IMR-90 (cell line): ENCODE measurements around the gene MRM2. TPM values are rescaled to one million over a fixed set of nuclear protein-coding genes. Genes with fewer than 3 reads are reported as not detected.

Experiments used
- ATAC-seq: fragments of 200-7000 bp; cut with Tn5 transposase; 2 replicates; pipeline ENCODE4 v1.9.1; 2020; ENCODE audit warnings: low read depth, mild to moderate bottlenecking, moderate library complexity
- BruUV-seq: library from RNA; stranded (reverse); fragments of 400-500 nt; replicated peaks from 2 replicates; lab custom pipeline; 2021; lab: Mats Ljungman, UMichigan
- CTCF ChIA-PET: fragments of 300-600 bp; formaldehyde crosslinking; extraction: SDS; loops from one replicate; lab custom pipeline; 2021; ENCODE audit warnings: antibody characterized with exemption; lab: Yijun Ruan, JAX
- POLR2A ChIA-PET: fragments of 300-600 bp; sonication (Branson Sonifier 250); formaldehyde crosslinking; loops from one replicate; lab custom pipeline; 2022; ENCODE audit warnings: antibody characterized with exemption; ENCODE audit not compliant: unreplicated experiment; lab: Charles Lee
- DNase-seq: peaks from one replicate; pipeline ENCODE4 v3.0.0; 2013
- H2AFZ ChIP-seq: replicated peaks from 2 replicates; pipeline ENCODE3; 2013; ENCODE audit warnings: low read length, mild to moderate bottlenecking; ENCODE audit not compliant: poor library complexity
- H2AK5ac ChIP-seq: 2 replicates; pipeline ENCODE4 v1.6.1; 2013; ENCODE audit warnings: low read depth, low read length, inconsistent platforms
- H2AK9ac ChIP-seq: replicated peaks from 2 replicates; pipeline ENCODE3; 2013; ENCODE audit warnings: mild to moderate bottlenecking, low read depth, low read length, moderate library complexity; ENCODE audit not compliant: poor library complexity
- H2BK120ac ChIP-seq: 2 replicates; pipeline ENCODE4 v1.6.1; 2013; ENCODE audit warnings: low read depth, low read length, inconsistent platforms
- H2BK15ac ChIP-seq: 3 replicates; pipeline ENCODE4 v1.6.1; 2013; ENCODE audit warnings: low read depth, low read length, inconsistent platforms
- H2BK20ac ChIP-seq: 2 replicates; pipeline ENCODE4 v1.6.1; 2013; ENCODE audit warnings: low read depth, mild to moderate bottlenecking, inconsistent platforms, low read length, moderate library complexity
- H2BK5ac ChIP-seq: 2 replicates; pipeline ENCODE4 v1.6.1; 2013; ENCODE audit warnings: mild to moderate bottlenecking, low read depth, low read length, inconsistent platforms; ENCODE audit not compliant: poor library complexity, severe bottlenecking
- H3K14ac ChIP-seq: replicated peaks from 2 replicates; pipeline ENCODE4 v1.6.1; 2013; ENCODE audit warnings: low read depth, low read length, inconsistent platforms
- H3K18ac ChIP-seq: 2 replicates; pipeline ENCODE4 v1.6.1; 2013; ENCODE audit warnings: low read depth, low read length, control low read depth
- H3K23ac ChIP-seq: 2 replicates; pipeline ENCODE4 v1.6.1; 2013; ENCODE audit warnings: low read depth, low read length, inconsistent platforms
- H3K27ac ChIP-seq: 2 replicates; pipeline ENCODE4 v1.5.1; 2013; ENCODE audit warnings: mild to moderate bottlenecking, control low read depth, low read length; ENCODE audit not compliant: insufficient read depth
- H3K27me3 ChIP-seq: 2 replicates; pipeline ENCODE4 v1.6.1; 2013; ENCODE audit warnings: low read length; ENCODE audit not compliant: control insufficient read depth, insufficient read depth
- H3K36me3 ChIP-seq: 2 replicates; pipeline ENCODE4 v1.6.1; 2013; ENCODE audit warnings: low read length, mixed read lengths; ENCODE audit not compliant: control insufficient read depth, insufficient read depth
- H3K4ac ChIP-seq: 2 replicates; pipeline ENCODE4 v1.6.1; 2013; ENCODE audit warnings: low read depth, low read length, inconsistent platforms
- H3K4me1 ChIP-seq: 2 replicates; pipeline ENCODE4 v1.6.1; 2013; ENCODE audit warnings: low read length, mixed read lengths; ENCODE audit not compliant: control insufficient read depth, insufficient read depth
- H3K4me2 ChIP-seq: 2 replicates; pipeline ENCODE4 v1.6.1; 2013; ENCODE audit warnings: low read depth, mild to moderate bottlenecking, control low read depth, low read length, moderate library complexity
- H3K4me3 ChIP-seq: 2 replicates; pipeline ENCODE4 v1.5.1; 2013; ENCODE audit warnings: low read depth, mild to moderate bottlenecking, control low read depth, low read length, moderate library complexity; ENCODE audit not compliant: insufficient read depth
- H3K56ac ChIP-seq: 2 replicates; pipeline ENCODE4 v1.6.1; 2013; ENCODE audit warnings: low read length, inconsistent platforms; ENCODE audit not compliant: insufficient read depth; ENCODE audit errors: extremely low read depth
- H3K79me1 ChIP-seq, 2 experiments: 2 replicates each; pipeline ENCODE4 v1.6.1; 2013; ENCODE audit warnings: low read length in 2 of 2, inconsistent platforms in 1 of 2, low read depth in 1 of 2
- H3K9ac ChIP-seq: 2 replicates; pipeline ENCODE4 v1.6.1; 2013; ENCODE audit warnings: low read depth, low read length, control low read depth
- H3K9me1 ChIP-seq: 2 replicates; pipeline ENCODE4 v1.6.1; 2013; ENCODE audit warnings: low read length, inconsistent platforms; ENCODE audit not compliant: insufficient read depth
- H3K9me3 ChIP-seq: 2 replicates; pipeline ENCODE4 v1.6.1; 2013; ENCODE audit warnings: low read length; ENCODE audit not compliant: control insufficient read depth, insufficient read depth
- H4K20me1 ChIP-seq: 2 replicates; pipeline ENCODE4 v1.6.1; 2013; ENCODE audit warnings: low read length, inconsistent platforms; ENCODE audit not compliant: insufficient read depth
- H4K5ac ChIP-seq: 2 replicates; pipeline ENCODE4 v1.6.1; 2013; ENCODE audit warnings: mild to moderate bottlenecking, low read depth, low read length, control low read depth
- H4K8ac ChIP-seq, 2 experiments: 2 replicates each; pipeline ENCODE4 v1.6.1; 2013; ENCODE audit warnings: low read depth in 2 of 2, low read length in 2 of 2, control low read depth in 1 of 2, inconsistent platforms in 1 of 2
- H4K91ac ChIP-seq: 2 replicates; pipeline ENCODE4 v1.6.1; 2013; ENCODE audit warnings: low read depth, low read length, inconsistent platforms; ENCODE audit not compliant: insufficient read depth
- CEBPB ChIP-seq: IDR thresholded peaks from 2 replicates; pipeline ENCODE4 v1.6.1; 2012; ENCODE audit warnings: low read depth, low read length, improper control_type of control experiment
- MAZ ChIP-seq: IDR thresholded peaks from 2 replicates; pipeline ENCODE4 v1.6.1; 2012; ENCODE audit warnings: low read depth, mild to moderate bottlenecking, low read length, improper control_type of control experiment, moderate library complexity, borderline replicate concordance
- MXI1 ChIP-seq: IDR thresholded peaks from 2 replicates; pipeline ENCODE4 v1.6.1; 2012; ENCODE audit warnings: low read depth, mild to moderate bottlenecking, low read length, moderate library complexity, borderline replicate concordance
- WGBS, 2 experiments: methylation state at CpG; one replicate each; pipeline versions ENCODE4 v1.1.5 to v1.1.7; 2013; ENCODE audit warnings: missing lambda C conversion rate in 2 of 2; ENCODE audit not compliant: insufficient read length in 1 of 2; ENCODE audit errors: extremely low coverage in 2 of 2; 5-methylcytosine and 5-hydroxymethylcytosine counted together
- dilution Hi-C: fragments of 300-500 bp; cut with HindIII; formaldehyde crosslinking; loops from one replicate; pipeline ENCODE4 v1.14.3; 2018; ENCODE audit warnings: low sequenced_read_pairs; ENCODE audit not compliant: unreplicated experiment
- in situ Hi-C: fragments of 300-500 bp; cut with MboI; formaldehyde crosslinking; loops from 3 replicates; pipeline ENCODE4 v1.14.3; 2019; ENCODE audit warnings: low sequenced_read_pairs, inconsistent platforms, mixed read lengths
- intact Hi-C: fragments of 100-400 bp; cut with micrococcal nuclease; formaldehyde crosslinking; loops from 2 replicates; pipeline ENCODE4 v1.10.0; 2022
- polyA plus RNA-seq, 3 experiments: library from polyadenylated mRNA; depleted of rRNA; stranded (reverse); fragments of >200 nt; gene quantifications; 2 replicates each; pipeline ENCODE4 v1.2.3, GENCODE V29; 2012; ENCODE audit warnings: low replicate concordance in 1 of 3
- total RNA-seq: library from RNA; depleted of rRNA; stranded (reverse); fragments of >200 nt; gene quantifications from 2 replicates; pipeline ENCODE4 v1.2.3, GENCODE V29; 2012
- TF ChIP-seq, protein P1 (sequence below): fragments of 150-350 bp; IDR thresholded peaks from 2 replicates; pipeline ENCODE4 v1.6.1; 2016; ENCODE audit warnings: low read depth, mild to moderate bottlenecking, low read length, moderate library complexity, borderline replicate concordance

MRM2 gene
- total and polyA plus RNA-seq, 2 of the 4 experiments (the other 2 are of a cell fraction): 19.1 to 23.8 TPM

DNA sequence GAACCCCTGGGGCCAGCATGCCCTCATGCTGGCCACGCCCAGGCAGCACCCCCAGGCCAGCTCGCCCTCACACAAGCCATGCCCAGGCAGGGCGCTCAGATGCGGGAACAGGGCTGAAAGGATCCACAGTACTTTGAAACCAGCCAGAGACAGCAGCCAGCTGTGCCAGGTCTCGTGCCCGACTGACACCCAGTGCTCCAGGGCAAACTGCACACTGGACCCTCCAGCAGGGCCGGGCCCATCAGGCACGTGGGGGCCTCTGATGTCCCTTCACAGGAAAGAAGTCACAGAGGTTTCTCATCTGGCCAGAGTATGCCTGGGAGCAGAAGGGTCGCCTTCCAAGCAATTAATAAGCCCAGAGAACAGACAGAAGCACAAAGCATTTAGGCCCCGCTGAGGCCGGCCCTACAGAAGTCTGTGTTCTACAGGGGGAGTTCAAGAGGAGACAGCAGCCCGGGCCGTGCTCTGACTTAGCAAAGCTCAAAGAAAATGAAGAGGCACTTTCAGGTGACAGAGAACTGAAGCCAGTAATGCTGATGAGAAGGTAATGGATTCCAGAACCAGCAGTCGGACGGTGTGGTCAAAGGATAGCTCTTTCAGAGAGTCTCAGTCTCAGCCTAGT is 30.6 kb downstream of the MRM2 start:
- no peak overlapping the region for H3K23ac ChIP-seq
- no peak overlapping the region for H4K8ac ChIP-seq
- no peaks in the 10 kb centered on the region for H3K4me1 ChIP-seq
- BruUV-seq: no TSS peak
- no peaks in the 10 kb centered on the region for H3K9me3 ChIP-seq
- no peak overlapping the region for H3K27ac ChIP-seq
- ChIA-PET POLR2A (no interaction called here), CTCF (no interaction called here)
- H2BK15ac ChIP-seq: no peak overlapping the region
- H3K56ac ChIP-seq: no peak overlapping the region
- peaks cover 0 to 5% of the 10 kb centered on the region in 2 experiments; a peak in 1 of 4 replicates for H3K79me1 ChIP-seq
- WGBS, 2 experiments: 92% methylated on average over 10 of the region's 15 CpGs; no CpG with 5 or more reads in 1 of the 2 experiments
- H2AK9ac ChIP-seq: no peak overlapping the region
- H4K20me1 ChIP-seq: peaks cover 6% of the 10 kb centered on the region; the same call in 1 of the 2 replicates
- H2BK20ac ChIP-seq: no peak overlapping the region
- H3K14ac ChIP-seq: no peak overlapping the region
- no peak overlapping the region for H2BK5ac ChIP-seq
- no peak overlapping the region for H2AK5ac ChIP-seq
- no peaks in the 10 kb centered on the region for H3K27me3 ChIP-seq
- in situ Hi-C loops (loop anchor here (10.0 kb wide), 1 partner anchor 557 kb away; no protein-coding TSS in a partner anchor), dilution Hi-C loops (no loop called here), intact Hi-C loops (no loop called here)
- no peak overlapping the region for H2AFZ ChIP-seq
- peaks cover 4% of the 10 kb centered on the region; the same call in 1 of the 2 replicates for H3K9me1 ChIP-seq
- peaks cover 50% of the 10 kb centered on the region for H3K36me3 ChIP-seq
- H3K4me3 ChIP-seq: no peak overlapping the region
- ATAC-seq: no peak
- H4K5ac ChIP-seq: no peak overlapping the region
- H3K9ac ChIP-seq: no peak overlapping the region
- H3K4me2 ChIP-seq: no peak overlapping the region
- no peak overlapping the region for H4K91ac ChIP-seq
- H3K4ac ChIP-seq: no peak overlapping the region
- no peak for DNase-seq
- TF ChIP-seq MXI1 (no peak), MAZ (no peak), CEBPB (no peak)
- TF ChIP-seq, protein P1, sequence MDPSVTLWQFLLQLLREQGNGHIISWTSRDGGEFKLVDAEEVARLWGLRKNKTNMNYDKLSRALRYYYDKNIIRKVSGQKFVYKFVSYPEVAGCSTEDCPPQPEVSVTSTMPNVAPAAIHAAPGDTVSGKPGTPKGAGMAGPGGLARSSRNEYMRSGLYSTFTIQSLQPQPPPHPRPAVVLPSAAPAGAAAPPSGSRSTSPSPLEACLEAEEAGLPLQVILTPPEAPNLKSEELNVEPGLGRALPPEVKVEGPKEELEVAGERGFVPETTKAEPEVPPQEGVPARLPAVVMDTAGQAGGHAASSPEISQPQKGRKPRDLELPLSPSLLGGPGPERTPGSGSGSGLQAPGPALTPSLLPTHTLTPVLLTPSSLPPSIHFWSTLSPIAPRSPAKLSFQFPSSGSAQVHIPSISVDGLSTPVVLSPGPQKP: no peak
- no peak overlapping the region for H2BK120ac ChIP-seq
- no peak overlapping the region for H3K18ac ChIP-seq
